ENCODE measurements around the gene TMEM40.

Gene TMEM40

GRCh38 chr3:12756175-12756574, 2.9 kb downstream of the TMEM40 start:
- H3K27ac ChIP-seq (ENCODE audit: low read depth, low read length) = no peak overlapping the region
- peaks cover 5% of the 10 kb centered on the region for H3K4me1 ChIP-seq (ENCODE audit: control insufficient read depth, low read depth, low read length)
- no peaks in the 10 kb centered on the region for H3K79me1 ChIP-seq (ENCODE audit: low read length)
- H3K18ac ChIP-seq (ENCODE audit: low read length) = no peak overlapping the region
- no peaks in the 10 kb centered on the region for H3K36me3 ChIP-seq (ENCODE audit: control insufficient read depth, insufficient read depth, low read length)
- no peak overlapping the region for H3K9ac ChIP-seq (ENCODE audit: low read length)
- H4K5ac ChIP-seq (ENCODE audit: low read length) = no peak overlapping the region
- H3K79me2 ChIP-seq (ENCODE audit: control insufficient read depth, insufficient read depth, low read length) = no peaks in the 10 kb centered on the region
- DNase-seq = no peak
- WGBS (ENCODE audit: extremely low coverage, insufficient coverage, low lambda C conversion rate) = 100% methylated on average over 1 of the region's 4 CpGs
- H2BK15ac ChIP-seq (replicated peaks; ENCODE audit: low read depth) = no peak overlapping the region
- no peak overlapping the region for H4K8ac ChIP-seq (ENCODE audit: low read depth, low read length)
- no peak overlapping the region for H2BK120ac ChIP-seq (ENCODE audit: low read depth, low read length)
- no peak overlapping the region for H3K4me3 ChIP-seq (ENCODE audit: low read length)
- no peak overlapping the region for H2AK5ac ChIP-seq (ENCODE audit: low read length)
- H3K23ac ChIP-seq (ENCODE audit: low read length) = no peak overlapping the region
- H3K4me2 ChIP-seq (ENCODE audit: low read length) = no peak overlapping the region
- H3K4ac ChIP-seq (ENCODE audit: low read depth, low read length) = no peak overlapping the region
- no peak overlapping the region for H3K56ac ChIP-seq (ENCODE audit: low read length)
- no peaks in the 10 kb centered on the region for H3K27me3 ChIP-seq (ENCODE audit: insufficient read depth, low read length, poor library complexity)
- H2BK5ac ChIP-seq (ENCODE audit: low read length) = no peak overlapping the region

- Histone ChIP-seq H2BK15ac (replicated peaks; ENCODE audit: low read depth) (no peak overlapping the region), H3K27me3 (ENCODE audit: insufficient read depth, low read length, poor library complexity) (no peaks in the 10 kb centered on the region), H4K8ac (ENCODE audit: low read depth, low read length) (no peak overlapping the region), H3K56ac (ENCODE audit: low read length) (no peak overlapping the region), H3K4me1 (ENCODE audit: control insufficient read depth, low read depth, low read length) (peaks cover 5% of the 10 kb centered on the region), H2AK5ac (ENCODE audit: low read length) (no peak overlapping the region), H2BK120ac (ENCODE audit: low read depth, low read length) (no peak overlapping the region), H3K79me2 (ENCODE audit: control insufficient read depth, insufficient read depth, low read length) (no peaks in the 10 kb centered on the region), H4K5ac (ENCODE audit: low read length) (no peak overlapping the region), H3K79me1 (ENCODE audit: low read length) (no peaks in the 10 kb centered on the region), H3K23ac (ENCODE audit: low read length) (no peak overlapping the region), H3K4me2 (ENCODE audit: low read length) (no peak overlapping the region), H2BK5ac (ENCODE audit: low read length) (no peak overlapping the region), H3K4me3 (ENCODE audit: low read length) (no peak overlapping the region), H3K9ac (ENCODE audit: low read length) (no peak overlapping the region), H3K36me3 (ENCODE audit: control insufficient read depth, insufficient read depth, low read length) (no peaks in the 10 kb centered on the region), H3K27ac (ENCODE audit: low read depth, low read length) (no peak overlapping the region), H3K4ac (ENCODE audit: low read depth, low read length) (no peak overlapping the region), H3K18ac (ENCODE audit: low read length) (no peak overlapping the region)
- WGBS (ENCODE audit: extremely low coverage, insufficient coverage, low lambda C conversion rate) = 100% methylated on average over 1 of the region's 6 CpGs
- no peak for DNase-seq
Measured at GRCh38 chr3:12755754-12756153, 3.3 kb downstream of the TMEM40 start.

- H2BK15ac ChIP-seq (replicated peaks; ENCODE audit: low read depth) = no peak overlapping the region
- H3K36me3 ChIP-seq (ENCODE audit: control insufficient read depth, insufficient read depth, low read length) = no peaks in the 10 kb centered on the region
- no peak overlapping the region for H4K5ac ChIP-seq (ENCODE audit: low read length)
- H2BK120ac ChIP-seq (ENCODE audit: low read depth, low read length) = no peak overlapping the region
- H3K4me3 ChIP-seq (ENCODE audit: low read length) = no peak overlapping the region
- H3K23ac ChIP-seq (ENCODE audit: low read length) = no peak overlapping the region
- H3K4me1 ChIP-seq (ENCODE audit: control insufficient read depth, low read depth, low read length) = peaks cover under 1% of the 10 kb centered on the region
- no peak overlapping the region for H2AK5ac ChIP-seq (ENCODE audit: low read length)
- H3K79me1 ChIP-seq (ENCODE audit: low read length) = no peaks in the 10 kb centered on the region
- H3K27me3 ChIP-seq (ENCODE audit: insufficient read depth, low read length, poor library complexity) = no peaks in the 10 kb centered on the region
- DNase-seq = no peak
- WGBS (ENCODE audit: extremely low coverage, insufficient coverage, low lambda C conversion rate) = no CpG with 5 or more reads among the region's 1 CpG
- no peaks in the 10 kb centered on the region for H3K79me2 ChIP-seq (ENCODE audit: control insufficient read depth, insufficient read depth, low read length)
- H3K27ac ChIP-seq (ENCODE audit: low read depth, low read length) = no peak overlapping the region
- H3K56ac ChIP-seq (ENCODE audit: low read length) = no peak overlapping the region
- no peak overlapping the region for H2BK5ac ChIP-seq (ENCODE audit: low read length)
- H3K4ac ChIP-seq (ENCODE audit: low read depth, low read length) = no peak overlapping the region
- no peak overlapping the region for H3K18ac ChIP-seq (ENCODE audit: low read length)
- no peak overlapping the region for H3K9ac ChIP-seq (ENCODE audit: low read length)
- H4K8ac ChIP-seq (ENCODE audit: low read depth, low read length) = no peak overlapping the region
- H3K4me2 ChIP-seq (ENCODE audit: low read length) = no peak overlapping the region
Measured at GRCh38 chr3:12754313-12754712, 4.7 kb downstream of the TMEM40 start.

GRCh38 chr3:12753275-12754028, 5.6 kb downstream of the TMEM40 start:
- H3K27ac ChIP-seq (ENCODE audit: low read depth, low read length) = no peak overlapping the region

GRCh38 chr3:12752809-12753208, 6.2 kb downstream of the TMEM40 start:
- Histone ChIP-seq H3K18ac (ENCODE audit: low read length) (no peak overlapping the region), H3K4ac (ENCODE audit: low read depth, low read length) (no peak overlapping the region), H3K27ac (ENCODE audit: low read depth, low read length) (no peak overlapping the region), H3K36me3 (ENCODE audit: control insufficient read depth, insufficient read depth, low read length) (no peaks in the 10 kb centered on the region), H3K56ac (ENCODE audit: low read length) (no peak overlapping the region), H3K79me2 (ENCODE audit: control insufficient read depth, insufficient read depth, low read length) (no peaks in the 10 kb centered on the region), H3K9ac (ENCODE audit: low read length) (no peak overlapping the region), H4K8ac (ENCODE audit: low read depth, low read length) (no peak overlapping the region), H3K79me1 (ENCODE audit: low read length) (no peaks in the 10 kb centered on the region), H4K5ac (ENCODE audit: low read length) (no peak overlapping the region), H2BK120ac (ENCODE audit: low read depth, low read length) (no peak overlapping the region), H2BK15ac (replicated peaks; ENCODE audit: low read depth) (no peak overlapping the region), H3K4me1 (ENCODE audit: control insufficient read depth, low read depth, low read length) (no peaks in the 10 kb centered on the region), H3K27me3 (ENCODE audit: insufficient read depth, low read length, poor library complexity) (no peaks in the 10 kb centered on the region), H3K23ac (ENCODE audit: low read length) (no peak overlapping the region), H3K4me3 (ENCODE audit: low read length) (no peak overlapping the region), H3K4me2 (ENCODE audit: low read length) (no peak overlapping the region), H2AK5ac (ENCODE audit: low read length) (no peak overlapping the region), H2BK5ac (ENCODE audit: low read length) (no peak overlapping the region)
- no peak for DNase-seq
- no CpG with 5 or more reads among the region's 2 CpGs for WGBS (ENCODE audit: extremely low coverage, insufficient coverage, low lambda C conversion rate)

More at GRCh38 chr3:12753275-12754028, 5.6 kb downstream of the TMEM40 start:
- H3K9ac ChIP-seq (ENCODE audit: low read length) = no peak overlapping the region
- no peaks in the 10 kb centered on the region for H3K79me2 ChIP-seq (ENCODE audit: control insufficient read depth, insufficient read depth, low read length)
- DNase-seq = no peak
- H3K79me1 ChIP-seq (ENCODE audit: low read length) = no peaks in the 10 kb centered on the region
- no peak overlapping the region for H3K18ac ChIP-seq (ENCODE audit: low read length)
- H3K4me2 ChIP-seq (ENCODE audit: low read length) = no peak overlapping the region
- no peak overlapping the region for H2BK15ac ChIP-seq (replicated peaks; ENCODE audit: low read depth)
- H3K4me3 ChIP-seq (ENCODE audit: low read length) = no peak overlapping the region
- H2BK120ac ChIP-seq (ENCODE audit: low read depth, low read length) = no peak overlapping the region
- H3K4ac ChIP-seq (ENCODE audit: low read depth, low read length) = no peak overlapping the region
- no peaks in the 10 kb centered on the region for H3K36me3 ChIP-seq (ENCODE audit: control insufficient read depth, insufficient read depth, low read length)
- no peak overlapping the region for H4K8ac ChIP-seq (ENCODE audit: low read depth, low read length)
- H3K27me3 ChIP-seq (ENCODE audit: insufficient read depth, low read length, poor library complexity) = no peaks in the 10 kb centered on the region
- no CpG with 5 or more reads among the region's 9 CpGs for WGBS (ENCODE audit: extremely low coverage, insufficient coverage, low lambda C conversion rate)
- no peak overlapping the region for H2BK5ac ChIP-seq (ENCODE audit: low read length)
- no peak overlapping the region for H4K5ac ChIP-seq (ENCODE audit: low read length)
- no peaks in the 10 kb centered on the region for H3K4me1 ChIP-seq (ENCODE audit: control insufficient read depth, low read depth, low read length)
- no peak overlapping the region for H3K23ac ChIP-seq (ENCODE audit: low read length)
- no peak overlapping the region for H2AK5ac ChIP-seq (ENCODE audit: low read length)
- H3K56ac ChIP-seq (ENCODE audit: low read length) = no peak overlapping the region

GRCh38 chr3:12752102-12752501, 7.0 kb downstream of the TMEM40 start:
- Histone ChIP-seq H3K23ac (ENCODE audit: low read length) (no peak overlapping the region), H3K79me1 (ENCODE audit: low read length) (no peaks in the 10 kb centered on the region), H3K79me2 (ENCODE audit: control insufficient read depth, insufficient read depth, low read length) (no peaks in the 10 kb centered on the region), H2BK15ac (replicated peaks; ENCODE audit: low read depth) (no peak overlapping the region), H4K5ac (ENCODE audit: low read length) (no peak overlapping the region), H3K4ac (ENCODE audit: low read depth, low read length) (no peak overlapping the region), H3K4me2 (ENCODE audit: low read length) (no peak overlapping the region), H3K27ac (ENCODE audit: low read depth, low read length) (no peak overlapping the region), H3K27me3 (ENCODE audit: insufficient read depth, low read length, poor library complexity) (no peaks in the 10 kb centered on the region), H2BK120ac (ENCODE audit: low read depth, low read length) (no peak overlapping the region), H4K8ac (ENCODE audit: low read depth, low read length) (no peak overlapping the region), H3K36me3 (ENCODE audit: control insufficient read depth, insufficient read depth, low read length) (no peaks in the 10 kb centered on the region), H3K4me1 (ENCODE audit: control insufficient read depth, low read depth, low read length) (no peaks in the 10 kb centered on the region), H2BK5ac (ENCODE audit: low read length) (no peak overlapping the region), H2AK5ac (ENCODE audit: low read length) (no peak overlapping the region), H3K18ac (ENCODE audit: low read length) (no peak overlapping the region), H3K9ac (ENCODE audit: low read length) (no peak overlapping the region), H3K4me3 (ENCODE audit: low read length) (no peak overlapping the region), H3K56ac (ENCODE audit: low read length) (no peak overlapping the region)
- no peak for DNase-seq
- no CpG with 5 or more reads among the region's 3 CpGs for WGBS (ENCODE audit: extremely low coverage, insufficient coverage, low lambda C conversion rate)
